IMR-90 (cell line): Measurements from ENCODE around the gene PISD. TPM values are rescaled to one million over a fixed set of nuclear protein-coding genes. Genes with fewer than 3 reads are reported as not detected.

ENCODE experiments used
- ATAC-seq: fragments of 200-7000 bp; cut with Tn5 transposase; 2 replicates; pipeline ENCODE4 v1.9.1; 2020; ENCODE audit warnings: low read depth, mild to moderate bottlenecking, moderate library complexity
- BruUV-seq: library from RNA; stranded (reverse); fragments of 400-500 nt; replicated peaks from 2 replicates; lab custom pipeline; 2021; lab: Mats Ljungman, UMichigan
- CTCF ChIA-PET: fragments of 300-600 bp; formaldehyde crosslinking; extraction: SDS; loops from one replicate; lab custom pipeline; 2021; ENCODE audit warnings: antibody characterized with exemption; lab: Yijun Ruan, JAX
- POLR2A ChIA-PET: fragments of 300-600 bp; sonication (Branson Sonifier 250); formaldehyde crosslinking; loops from one replicate; lab custom pipeline; 2022; ENCODE audit warnings: antibody characterized with exemption; ENCODE audit not compliant: unreplicated experiment; lab: Charles Lee
- DNase-seq: peaks from one replicate; pipeline ENCODE4 v3.0.0; 2013
- H2AFZ ChIP-seq: replicated peaks from 2 replicates; pipeline ENCODE3; 2013; ENCODE audit warnings: low read length, mild to moderate bottlenecking; ENCODE audit not compliant: poor library complexity
- H2AK5ac ChIP-seq: 2 replicates; pipeline ENCODE4 v1.6.1; 2013; ENCODE audit warnings: low read depth, low read length, inconsistent platforms
- H2AK9ac ChIP-seq: replicated peaks from 2 replicates; pipeline ENCODE3; 2013; ENCODE audit warnings: mild to moderate bottlenecking, low read depth, low read length, moderate library complexity; ENCODE audit not compliant: poor library complexity
- H2BK120ac ChIP-seq: 2 replicates; pipeline ENCODE4 v1.6.1; 2013; ENCODE audit warnings: low read depth, low read length, inconsistent platforms
- H2BK15ac ChIP-seq: 3 replicates; pipeline ENCODE4 v1.6.1; 2013; ENCODE audit warnings: low read depth, low read length, inconsistent platforms
- H2BK20ac ChIP-seq: 2 replicates; pipeline ENCODE4 v1.6.1; 2013; ENCODE audit warnings: low read depth, mild to moderate bottlenecking, inconsistent platforms, low read length, moderate library complexity
- H2BK5ac ChIP-seq: 2 replicates; pipeline ENCODE4 v1.6.1; 2013; ENCODE audit warnings: mild to moderate bottlenecking, low read depth, low read length, inconsistent platforms; ENCODE audit not compliant: poor library complexity, severe bottlenecking
- H3K14ac ChIP-seq: replicated peaks from 2 replicates; pipeline ENCODE4 v1.6.1; 2013; ENCODE audit warnings: low read depth, low read length, inconsistent platforms
- H3K18ac ChIP-seq: 2 replicates; pipeline ENCODE4 v1.6.1; 2013; ENCODE audit warnings: low read depth, low read length, control low read depth
- H3K23ac ChIP-seq: 2 replicates; pipeline ENCODE4 v1.6.1; 2013; ENCODE audit warnings: low read depth, low read length, inconsistent platforms
- H3K27ac ChIP-seq: 2 replicates; pipeline ENCODE4 v1.5.1; 2013; ENCODE audit warnings: mild to moderate bottlenecking, control low read depth, low read length; ENCODE audit not compliant: insufficient read depth
- H3K27me3 ChIP-seq: 2 replicates; pipeline ENCODE4 v1.6.1; 2013; ENCODE audit warnings: low read length; ENCODE audit not compliant: control insufficient read depth, insufficient read depth
- H3K36me3 ChIP-seq: 2 replicates; pipeline ENCODE4 v1.6.1; 2013; ENCODE audit warnings: low read length, mixed read lengths; ENCODE audit not compliant: control insufficient read depth, insufficient read depth
- H3K4ac ChIP-seq: 2 replicates; pipeline ENCODE4 v1.6.1; 2013; ENCODE audit warnings: low read depth, low read length, inconsistent platforms
- H3K4me1 ChIP-seq: 2 replicates; pipeline ENCODE4 v1.6.1; 2013; ENCODE audit warnings: low read length, mixed read lengths; ENCODE audit not compliant: control insufficient read depth, insufficient read depth
- H3K4me2 ChIP-seq: 2 replicates; pipeline ENCODE4 v1.6.1; 2013; ENCODE audit warnings: low read depth, mild to moderate bottlenecking, control low read depth, low read length, moderate library complexity
- H3K4me3 ChIP-seq: 2 replicates; pipeline ENCODE4 v1.5.1; 2013; ENCODE audit warnings: low read depth, mild to moderate bottlenecking, control low read depth, low read length, moderate library complexity; ENCODE audit not compliant: insufficient read depth
- H3K56ac ChIP-seq: 2 replicates; pipeline ENCODE4 v1.6.1; 2013; ENCODE audit warnings: low read length, inconsistent platforms; ENCODE audit not compliant: insufficient read depth; ENCODE audit errors: extremely low read depth
- H3K79me1 ChIP-seq, 2 experiments: 2 replicates each; pipeline ENCODE4 v1.6.1; 2013; ENCODE audit warnings: low read length in 2 of 2, inconsistent platforms in 1 of 2, low read depth in 1 of 2
- H3K9ac ChIP-seq: 2 replicates; pipeline ENCODE4 v1.6.1; 2013; ENCODE audit warnings: low read depth, low read length, control low read depth
- H3K9me1 ChIP-seq: 2 replicates; pipeline ENCODE4 v1.6.1; 2013; ENCODE audit warnings: low read length, inconsistent platforms; ENCODE audit not compliant: insufficient read depth
- H3K9me3 ChIP-seq: 2 replicates; pipeline ENCODE4 v1.6.1; 2013; ENCODE audit warnings: low read length; ENCODE audit not compliant: control insufficient read depth, insufficient read depth
- H4K20me1 ChIP-seq: 2 replicates; pipeline ENCODE4 v1.6.1; 2013; ENCODE audit warnings: low read length, inconsistent platforms; ENCODE audit not compliant: insufficient read depth
- H4K5ac ChIP-seq: 2 replicates; pipeline ENCODE4 v1.6.1; 2013; ENCODE audit warnings: mild to moderate bottlenecking, low read depth, low read length, control low read depth
- H4K8ac ChIP-seq, 2 experiments: 2 replicates each; pipeline ENCODE4 v1.6.1; 2013; ENCODE audit warnings: low read depth in 2 of 2, low read length in 2 of 2, control low read depth in 1 of 2, inconsistent platforms in 1 of 2
- H4K91ac ChIP-seq: 2 replicates; pipeline ENCODE4 v1.6.1; 2013; ENCODE audit warnings: low read depth, low read length, inconsistent platforms; ENCODE audit not compliant: insufficient read depth
- BHLHE40 ChIP-seq: fragments of 150-350 bp; IDR thresholded peaks from 2 replicates; pipeline ENCODE4 v1.6.1; 2016; ENCODE audit warnings: mild to moderate bottlenecking, low read depth, low read length
- CEBPB ChIP-seq: IDR thresholded peaks from 2 replicates; pipeline ENCODE4 v1.6.1; 2012; ENCODE audit warnings: low read depth, low read length, improper control_type of control experiment
- CHD1 ChIP-seq: IDR thresholded peaks from 2 replicates; pipeline ENCODE4 v1.6.1; 2012; ENCODE audit warnings: low read depth, low read length, improper control_type of control experiment
- CTCF ChIP-seq: conservative IDR thresholded peaks from 2 replicates; pipeline ENCODE4 v1.5.1; 2012; ENCODE audit warnings: mild to moderate bottlenecking, low read depth, low read length, improper control_type of control experiment
- FOS ChIP-seq: fragments of 150-350 bp; IDR thresholded peaks from 2 replicates; pipeline ENCODE4 v1.6.1; 2016; ENCODE audit warnings: low read depth, low read length
- MAFK ChIP-seq: IDR thresholded peaks from 2 replicates; pipeline ENCODE4 v1.6.1; 2012; ENCODE audit warnings: low read depth, low read length, improper control_type of control experiment
- MAZ ChIP-seq: IDR thresholded peaks from 2 replicates; pipeline ENCODE4 v1.6.1; 2012; ENCODE audit warnings: low read depth, mild to moderate bottlenecking, low read length, improper control_type of control experiment, moderate library complexity, borderline replicate concordance
- MXI1 ChIP-seq: IDR thresholded peaks from 2 replicates; pipeline ENCODE4 v1.6.1; 2012; ENCODE audit warnings: low read depth, mild to moderate bottlenecking, low read length, moderate library complexity, borderline replicate concordance
- NFE2L2 ChIP-seq: fragments of 150-350 bp; IDR thresholded peaks from 2 replicates; pipeline ENCODE4 v1.6.1; 2016; ENCODE audit warnings: low read depth, mild to moderate bottlenecking, low read length
- POLR2A ChIP-seq: IDR thresholded peaks from 2 replicates; pipeline ENCODE4 v1.6.1; 2012; ENCODE audit warnings: mild to moderate bottlenecking, low read depth, low read length
- RAD21 ChIP-seq: IDR thresholded peaks from 2 replicates; pipeline ENCODE4 v1.6.1; 2012; ENCODE audit warnings: low read length, improper control_type of control experiment
- RCOR1 ChIP-seq: IDR thresholded peaks from 2 replicates; pipeline ENCODE4 v1.6.1; 2012; ENCODE audit warnings: mild to moderate bottlenecking, low read length, improper control_type of control experiment; ENCODE audit not compliant: insufficient replicate concordance
- RFX5 ChIP-seq: IDR thresholded peaks from 2 replicates; pipeline ENCODE4 v1.8.0; 2012; ENCODE audit warnings: low read depth, mild to moderate bottlenecking, low read length, moderate library complexity
- SMC3 ChIP-seq: fragments of 150-350 bp; IDR thresholded peaks from 2 replicates; pipeline ENCODE4 v1.6.1; 2016; ENCODE audit warnings: low read depth, mild to moderate bottlenecking, antibody characterized with exemption, low read length, moderate library complexity
- WGBS, 2 experiments: methylation state at CpG; one replicate each; pipeline versions ENCODE4 v1.1.5 to v1.1.7; 2013; ENCODE audit warnings: missing lambda C conversion rate in 2 of 2; ENCODE audit not compliant: insufficient read length in 1 of 2; ENCODE audit errors: extremely low coverage in 2 of 2; 5-methylcytosine and 5-hydroxymethylcytosine counted together
- dilution Hi-C: fragments of 300-500 bp; cut with HindIII; formaldehyde crosslinking; loops from one replicate; pipeline ENCODE4 v1.14.3; 2018; ENCODE audit warnings: low sequenced_read_pairs; ENCODE audit not compliant: unreplicated experiment
- in situ Hi-C: fragments of 300-500 bp; cut with MboI; formaldehyde crosslinking; loops from 3 replicates; pipeline ENCODE4 v1.14.3; 2019; ENCODE audit warnings: low sequenced_read_pairs, inconsistent platforms, mixed read lengths
- intact Hi-C: fragments of 100-400 bp; cut with micrococcal nuclease; formaldehyde crosslinking; loops from 2 replicates; pipeline ENCODE4 v1.10.0; 2022
- polyA plus RNA-seq, 3 experiments: library from polyadenylated mRNA; depleted of rRNA; stranded (reverse); fragments of >200 nt; gene quantifications; 2 replicates each; pipeline ENCODE4 v1.2.3, GENCODE V29; 2012; ENCODE audit warnings: low replicate concordance in 1 of 3
- total RNA-seq: library from RNA; depleted of rRNA; stranded (reverse); fragments of >200 nt; gene quantifications from 2 replicates; pipeline ENCODE4 v1.2.3, GENCODE V29; 2012
- TF ChIP-seq, protein P1 (sequence below): fragments of 150-350 bp; IDR thresholded peaks from 2 replicates; pipeline ENCODE4 v1.6.1; 2016; ENCODE audit warnings: low read depth, mild to moderate bottlenecking, low read length, moderate library complexity, borderline replicate concordance
- TF ChIP-seq, protein P2 (sequence below): fragments of 150-350 bp; IDR thresholded peaks from 2 replicates; pipeline ENCODE4 v1.6.1; 2017; ENCODE audit warnings: mild to moderate bottlenecking, antibody characterized with exemption, low read length, low read depth

Gene PISD
- total and polyA plus RNA-seq, 2 of the 4 experiments (the other 2 are of a cell fraction) = 34.1 to 48.8 TPM

- CTCF ChIA-PET = no interaction called here
- in situ Hi-C loops = no loop called here
- H3K4me3 ChIP-seq = no peak overlapping the region
- no peak overlapping the region for H2AK5ac ChIP-seq
- H4K20me1 ChIP-seq = peaks cover 3% of the 10 kb centered on the region; the same call in 1 of the 2 replicates
- H3K56ac ChIP-seq = no peak overlapping the region
- intact Hi-C loops = no loop called here
- ATAC-seq (no peak), DNase-seq (no peak)
- H2AK9ac ChIP-seq = no peak overlapping the region
- H2BK5ac ChIP-seq = no peak overlapping the region
- H3K27me3 ChIP-seq = no peaks in the 10 kb centered on the region
- POLR2A ChIA-PET = interaction anchor here (0.5 kb wide), 1 partner anchor 260 kb away, joined by 5 read pairs; no protein-coding TSS in a partner anchor
- no peak overlapping the region for H3K9ac ChIP-seq
- no peak overlapping the region for H3K27ac ChIP-seq
- no peak overlapping the region for H3K4ac ChIP-seq
- H2BK20ac ChIP-seq = no peak overlapping the region
- H3K4me2 ChIP-seq = no peak overlapping the region
- peaks cover 21 to 36% of the 10 kb centered on the region in 2 experiments for H3K79me1 ChIP-seq
- WGBS, 2 experiments = 100% methylated on average over 1 of the region's 8 CpGs; no CpG with 5 or more reads in 1 of the 2 experiments
- H3K23ac ChIP-seq = no peak overlapping the region
- H3K36me3 ChIP-seq = peaks cover 39% of the 10 kb centered on the region
- no peaks in the 10 kb centered on the region for H3K9me3 ChIP-seq
- H4K5ac ChIP-seq = no peak overlapping the region
- H4K8ac ChIP-seq = no peak overlapping the region
- H3K14ac ChIP-seq = no peak overlapping the region
- no peak overlapping the region for H2AFZ ChIP-seq
- no peaks in the 10 kb centered on the region for H3K4me1 ChIP-seq
- no peak overlapping the region for H2BK15ac ChIP-seq
- H2BK120ac ChIP-seq = no peak overlapping the region
- no TSS peak for BruUV-seq
- H3K18ac ChIP-seq = no peak overlapping the region
- H3K9me1 ChIP-seq = peaks cover 6% of the 10 kb centered on the region; the same call in 1 of the 2 replicates
- TF ChIP-seq CHD1 (no peak), FOS (no peak), SMC3 (no peak), NFE2L2 (no peak), BHLHE40 (no peak), POLR2A (no peak), RAD21 (no peak), CEBPB (no peak), MXI1 (no peak), MAFK (no peak), RFX5 (no peak), CTCF (no peak), MAZ (no peak), RCOR1 (no peak)
- TF ChIP-seq, protein P1, sequence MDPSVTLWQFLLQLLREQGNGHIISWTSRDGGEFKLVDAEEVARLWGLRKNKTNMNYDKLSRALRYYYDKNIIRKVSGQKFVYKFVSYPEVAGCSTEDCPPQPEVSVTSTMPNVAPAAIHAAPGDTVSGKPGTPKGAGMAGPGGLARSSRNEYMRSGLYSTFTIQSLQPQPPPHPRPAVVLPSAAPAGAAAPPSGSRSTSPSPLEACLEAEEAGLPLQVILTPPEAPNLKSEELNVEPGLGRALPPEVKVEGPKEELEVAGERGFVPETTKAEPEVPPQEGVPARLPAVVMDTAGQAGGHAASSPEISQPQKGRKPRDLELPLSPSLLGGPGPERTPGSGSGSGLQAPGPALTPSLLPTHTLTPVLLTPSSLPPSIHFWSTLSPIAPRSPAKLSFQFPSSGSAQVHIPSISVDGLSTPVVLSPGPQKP = no peak
- TF ChIP-seq, protein P2, sequence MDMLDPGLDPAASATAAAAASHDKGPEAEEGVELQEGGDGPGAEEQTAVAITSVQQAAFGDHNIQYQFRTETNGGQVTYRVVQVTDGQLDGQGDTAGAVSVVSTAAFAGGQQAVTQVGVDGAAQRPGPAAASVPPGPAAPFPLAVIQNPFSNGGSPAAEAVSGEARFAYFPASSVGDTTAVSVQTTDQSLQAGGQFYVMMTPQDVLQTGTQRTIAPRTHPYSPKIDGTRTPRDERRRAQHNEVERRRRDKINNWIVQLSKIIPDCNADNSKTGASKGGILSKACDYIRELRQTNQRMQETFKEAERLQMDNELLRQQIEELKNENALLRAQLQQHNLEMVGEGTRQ = no peak
- dilution Hi-C loops = no loop called here
- no peak overlapping the region for H4K91ac ChIP-seq
Observed at GRCh38 chr22:31707519-31707918, 45.5 kb upstream of the PISD start.
